Common myeloid progenitor, CD34-positive (primary cell): Measurements from ENCODE around the gene PIK3R5.

Source experiments
- CTCF ChIA-PET: fragments of 350-600 bp; sonication (Branson Sonifier 250); formaldehyde crosslinking; loops from one replicate; lab custom pipeline; 2021; ENCODE audit warnings: antibody characterized with exemption; lab: Charles Lee
- POLR2A ChIA-PET: fragments of 350-600 bp; sonication (Branson Sonifier 250); formaldehyde crosslinking; loops from one replicate; lab custom pipeline; 2021; ENCODE audit warnings: antibody characterized with exemption; lab: Charles Lee
- DNase-seq, 3 donors: peaks; one replicate each; pipeline versions ENCODE4 v3.0.0 to v3.0.0-alpha.2; 2013
- H3K27ac ChIP-seq, 2 experiments: 1 replicate in 1 of 2; 2 replicates in 1 of 2; pipeline ENCODE4 v1.7.0; 2013; ENCODE audit warnings: inconsistent platforms in 2 of 2, low read length in 2 of 2, mild to moderate bottlenecking in 2 of 2, low read depth in 1 of 2, moderate library complexity in 1 of 2; ENCODE audit not compliant: severe bottlenecking in 2 of 2, insufficient read depth in 1 of 2, poor library complexity in 1 of 2
- H3K27me3 ChIP-seq, 5 experiments: replicated peaks in 2 of 5; 1 replicate in 3 of 5; 2 replicates in 2 of 5; pipeline versions ENCODE4 v1.6.1 to v1.7.0; 2013; ENCODE audit warnings: low read length in 4 of 5, mild to moderate bottlenecking in 2 of 5, moderate library complexity in 2 of 5, inconsistent platforms in 1 of 5; ENCODE audit not compliant: insufficient read depth in 5 of 5, control insufficient read depth in 4 of 5
- H3K36me3 ChIP-seq, 4 experiments: 1 replicate in 2 of 4; 2 replicates in 2 of 4; pipeline versions ENCODE4 v1.6.1 to v1.7.0; 2013; ENCODE audit warnings: low read length in 3 of 4, control low read depth in 1 of 4, mild to moderate bottlenecking in 1 of 4; ENCODE audit not compliant: control insufficient read depth in 4 of 4, insufficient read depth in 4 of 4
- H3K4me1 ChIP-seq, 4 experiments: 1 replicate in 3 of 4; 2 replicates in 1 of 4; pipeline versions ENCODE4 v1.6.1 to v1.7.1; 2013; ENCODE audit warnings: low read length in 3 of 4, mild to moderate bottlenecking in 3 of 4, control low read depth in 1 of 4, inconsistent platforms in 1 of 4, moderate library complexity in 1 of 4; ENCODE audit not compliant: control insufficient read depth in 4 of 4, insufficient read depth in 4 of 4; ENCODE audit errors: control extremely low read depth in 1 of 4
- H3K4me3 ChIP-seq, 7 experiments: 1 replicate in 4 of 7; 2 replicates in 3 of 7; pipeline versions ENCODE4 v1.5.1 to v1.7.0; 2013; ENCODE audit warnings: mild to moderate bottlenecking in 7 of 7, low read length in 6 of 7, moderate library complexity in 6 of 7, inconsistent platforms in 2 of 7, low read depth in 2 of 7, control low read depth in 1 of 7; ENCODE audit not compliant: insufficient read depth in 4 of 7, control insufficient read depth in 1 of 7; ENCODE audit errors: extremely low read depth in 1 of 7
- H3K9me3 ChIP-seq, 5 experiments: 1 replicate in 4 of 5; 2 replicates in 1 of 5; pipeline versions ENCODE4 v1.6.1 to v1.7.1; 2013; ENCODE audit warnings: low read length in 4 of 5, mild to moderate bottlenecking in 2 of 5, inconsistent platforms in 1 of 5, low read depth in 1 of 5, moderate library complexity in 1 of 5; ENCODE audit not compliant: control insufficient read depth in 4 of 5, insufficient read depth in 2 of 5; ENCODE audit errors: control extremely low read depth in 1 of 5
- WGBS: methylation state at CpG from one replicate; pipeline ENCODE4 v1.1.5; 2013; ENCODE audit not compliant: insufficient coverage; 5-methylcytosine and 5-hydroxymethylcytosine counted together

PIK3R5 gene

DNA sequence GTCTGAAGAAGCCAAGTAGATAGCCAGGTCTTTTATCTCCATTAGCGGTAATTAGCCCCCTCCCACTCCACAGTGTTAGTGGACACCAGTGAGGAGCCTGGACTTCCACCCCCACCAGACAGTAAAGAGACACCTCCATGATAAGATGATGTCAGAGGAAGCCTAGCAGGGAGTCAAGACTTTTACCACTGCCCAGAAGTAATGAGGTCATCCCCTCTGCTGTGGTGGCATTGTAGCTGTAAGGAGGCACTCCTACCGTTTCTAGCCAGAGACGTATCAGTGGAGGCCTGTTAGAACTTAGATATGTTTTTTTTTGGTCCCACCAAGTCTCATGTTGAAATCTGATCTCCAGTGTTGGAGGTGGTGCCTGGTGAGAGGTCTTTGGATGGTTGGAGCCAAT, 38.1 kb downstream of the PIK3R5 start:
- no peak for DNase-seq
- Histone ChIP-seq H3K27ac (no peak overlapping the region), H3K27me3 (no peaks in the 10 kb centered on the region), H3K4me1 (peaks cover 0 to 10% (median 0%) of the 10 kb centered on the region in 4 experiments), H3K9me3 (peaks cover 2 to 55% (median 27%) of the 10 kb centered on the region in 5 experiments), H3K4me3 (peak overlapping the region in 1 of 7 experiments; percentile 36), H3K36me3 (peaks cover 0 to 17% (median 9%) of the 10 kb centered on the region in 4 experiments)
- POLR2A ChIA-PET, result no interaction called here
- WGBS, result 91% methylated on average over 2 of the region's 3 CpGs
- CTCF ChIA-PET, result no interaction called here

DNA sequence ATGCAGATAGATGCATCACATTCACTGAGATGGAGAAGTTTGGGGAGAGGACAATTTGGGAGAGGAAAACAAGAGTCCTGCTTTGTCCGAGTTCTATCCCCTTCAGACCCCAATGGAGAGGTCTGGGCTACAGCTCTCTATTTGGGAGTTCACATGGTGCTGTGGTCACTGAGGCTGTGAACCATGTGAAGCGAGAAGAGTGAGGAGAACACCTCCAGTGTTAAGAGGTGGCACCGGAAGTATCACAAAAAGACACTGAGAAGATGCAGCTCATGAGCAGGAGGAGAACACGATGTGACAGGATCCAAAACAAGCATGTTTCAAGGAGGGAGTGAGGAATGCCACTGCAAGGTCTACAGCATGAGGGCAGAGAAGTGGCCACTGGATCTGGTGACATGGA, 39.7 kb downstream of the PIK3R5 start:
- Histone ChIP-seq H3K9me3 (peaks cover 2 to 45% (median 22%) of the 10 kb centered on the region in 5 experiments), H3K27me3 (no peaks in the 10 kb centered on the region), H3K36me3 (peaks cover 0 to 9% (median 9%) of the 10 kb centered on the region in 4 experiments), H3K27ac (no peak overlapping the region), H3K4me1 (peaks cover 0 to 10% (median 0%) of the 10 kb centered on the region in 4 experiments), H3K4me3 (no peak overlapping the region)
- ChIA-PET CTCF (no interaction called here), POLR2A (interaction anchor here (0.6 kb wide), 1 partner anchor 484 kb away, joined by 3 read pairs; no protein-coding TSS in a partner anchor)
- no peak for DNase-seq
- 100% methylated on average over 4 of the region's 4 CpGs for WGBS

DNA sequence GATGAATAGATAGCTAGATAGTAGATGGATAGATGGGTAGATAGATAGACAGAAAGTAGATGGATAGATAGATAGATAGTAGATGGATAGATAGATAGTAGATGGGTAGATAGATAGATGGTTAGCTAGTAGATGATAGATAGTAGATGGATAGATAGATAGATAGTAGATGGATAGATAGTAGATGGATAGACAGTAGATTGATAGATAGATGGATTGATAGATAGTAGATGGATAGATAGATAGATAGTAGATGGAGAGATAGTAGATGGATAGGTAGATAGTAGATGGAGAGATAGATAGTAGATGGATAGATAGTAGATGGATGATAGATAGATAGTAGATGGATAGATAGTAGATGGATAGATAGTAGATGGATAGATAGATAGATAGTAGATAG, 40.4 kb downstream of the PIK3R5 start:
- ChIA-PET POLR2A (no interaction called here), CTCF (no interaction called here)
- peaks cover 0 to 10% (median 0%) of the 10 kb centered on the region in 4 experiments for H3K4me1 ChIP-seq
- no peak for DNase-seq
- H3K9me3 ChIP-seq, result peaks cover 2 to 38% (median 22%) of the 10 kb centered on the region in 5 experiments
- H3K27ac ChIP-seq, result no peak overlapping the region
- H3K27me3 ChIP-seq, result no peaks in the 10 kb centered on the region
- H3K4me3 ChIP-seq, result no peak overlapping the region
- H3K36me3 ChIP-seq, result peaks cover 0 to 9% (median 8%) of the 10 kb centered on the region in 4 experiments

GRCh38 chr17:8924595-8924994, 40.9 kb downstream of the PIK3R5 start:
- Histone ChIP-seq H3K27me3 (no peaks in the 10 kb centered on the region), H3K4me1 (peaks cover 0 to 10% (median 0%) of the 10 kb centered on the region in 4 experiments), H3K27ac (no peak overlapping the region), H3K9me3 (peaks cover 2 to 33% (median 20%) of the 10 kb centered on the region in 5 experiments), H3K4me3 (no peak overlapping the region), H3K36me3 (peaks cover 0 to 9% (median 8%) of the 10 kb centered on the region in 4 experiments)
- DNase-seq, result no peak
- ChIA-PET POLR2A (no interaction called here), CTCF (no interaction called here)
- 96% methylated on average over 4 of the region's 6 CpGs for WGBS

DNA sequence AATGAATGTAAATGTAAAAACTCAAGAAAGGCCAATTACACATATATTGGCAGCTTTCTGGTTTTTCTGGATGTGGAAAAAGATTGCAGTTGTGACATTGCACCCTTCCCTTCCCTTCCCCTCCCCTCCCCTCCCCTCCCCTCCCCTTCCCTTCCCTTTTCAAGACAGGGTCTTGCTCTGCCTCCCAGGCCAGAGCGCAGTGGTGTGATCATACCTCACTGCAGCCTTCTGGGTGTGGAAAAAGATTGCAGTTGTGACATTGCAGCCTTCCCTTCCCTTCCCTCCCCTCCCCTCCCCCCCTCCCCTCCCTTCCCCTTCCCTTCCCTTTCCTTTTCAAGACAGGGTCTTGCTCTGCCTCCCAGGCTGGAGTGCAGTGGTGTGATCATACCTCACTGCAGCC, 41.7 kb downstream of the PIK3R5 start:
- ChIA-PET CTCF (no interaction called here), POLR2A (interaction anchor here (0.6 kb wide), 1 partner anchor 689 kb away, joined by 4 read pairs; no protein-coding TSS in a partner anchor)
- Histone ChIP-seq H3K27me3 (no peaks in the 10 kb centered on the region), H3K4me1 (peaks cover 0 to 10% (median 0%) of the 10 kb centered on the region in 4 experiments), H3K4me3 (no peak overlapping the region), H3K36me3 (peaks cover 0 to 9% (median 8%) of the 10 kb centered on the region in 4 experiments), H3K27ac (no peak overlapping the region), H3K9me3 (peaks cover 2 to 32% (median 18%) of the 10 kb centered on the region in 5 experiments)
- WGBS, result no CpG with 5 or more reads among the region's 1 CpG
- DNase-seq, result no peak

GRCh38 chr17:8922928-8923327, 42.6 kb downstream of the PIK3R5 start:
- Histone ChIP-seq H3K9me3 (peaks cover 2 to 31% (median 15%) of the 10 kb centered on the region in 5 experiments), H3K27me3 (no peaks in the 10 kb centered on the region), H3K4me3 (no peak overlapping the region), H3K4me1 (peaks cover 0 to 10% (median 0%) of the 10 kb centered on the region in 4 experiments), H3K27ac (no peak overlapping the region), H3K36me3 (peaks cover 0 to 9% (median 8%) of the 10 kb centered on the region in 4 experiments)
- 100% methylated on average over 1 of the region's 4 CpGs for WGBS
- POLR2A ChIA-PET, result no interaction called here
- DNase-seq, result no peak
- CTCF ChIA-PET, result interaction anchor here (1.6 kb wide), 1 partner anchor 28 kb away, joined by 4 read pairs; no protein-coding TSS in a partner anchor

DNA sequence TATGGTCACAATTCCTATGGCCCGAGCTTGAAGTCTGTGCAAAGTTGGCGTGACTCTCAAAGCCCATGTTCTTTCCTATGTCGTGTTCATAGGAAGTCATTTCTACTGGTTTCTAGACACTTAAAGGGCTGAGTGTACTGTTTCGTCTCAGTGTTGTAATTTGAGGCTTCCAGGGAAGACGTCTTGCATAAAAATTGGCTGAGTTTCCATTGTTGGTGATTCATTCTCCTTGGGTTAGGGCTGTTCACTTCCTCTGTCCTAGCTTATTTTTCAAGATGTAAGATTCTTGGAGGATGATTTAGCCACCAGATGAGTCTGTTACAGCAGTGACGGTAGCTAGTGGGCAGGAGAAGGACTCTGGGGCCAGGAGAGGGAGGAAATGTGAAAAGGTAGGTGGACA, 43.1 kb downstream of the PIK3R5 start:
- 97% methylated on average over 6 of the region's 6 CpGs for WGBS
- no peaks in the 10 kb centered on the region for H3K27me3 ChIP-seq
- CTCF ChIA-PET, result interaction anchor here (1.6 kb wide), 1 partner anchor 27 kb away, joined by 4 read pairs; no protein-coding TSS in a partner anchor
- peaks cover 0 to 7% (median 5%) of the 10 kb centered on the region in 4 experiments for H3K36me3 ChIP-seq
- no peak for DNase-seq
- H3K27ac ChIP-seq, result no peak overlapping the region
- POLR2A ChIA-PET, result no interaction called here
- peaks cover 3 to 26% (median 11%) of the 10 kb centered on the region in 5 experiments for H3K9me3 ChIP-seq
- peaks cover 0 to 10% (median 0%) of the 10 kb centered on the region in 4 experiments for H3K4me1 ChIP-seq
- H3K4me3 ChIP-seq, result no peak overlapping the region
